H1 (cell line): ENCODE results near the gene DYNC1H1. TPM values are rescaled to one million over a fixed set of nuclear protein-coding genes. Genes with fewer than 3 reads are reported as not detected.

ENCODE experiments used
- CTCF ChIA-PET: fragments of 300-600 bp; sonication (Branson Sonifier 250); formaldehyde crosslinking; loops from one replicate; lab custom pipeline; 2021; ENCODE audit not compliant: partially characterized antibody; lab: Charles Lee
- POLR2A ChIA-PET: fragments of 300-600 bp; sonication (Branson Sonifier 250); formaldehyde crosslinking; loops from one replicate; lab custom pipeline; 2021; ENCODE audit warnings: inconsistent platforms; ENCODE audit not compliant: partially characterized antibody; lab: Charles Lee
- DNase-seq, 2 experiments: peaks; one replicate each; pipeline versions ENCODE4 v3.0.0 to v3.0.0-alpha.2; 2010 to 2022; ENCODE audit warnings: low spot score in 2 of 2, low read depth in 1 of 2, mixed read lengths in 1 of 2
- FAIRE-seq: peaks from 2 replicates; lab custom pipeline; 2011; peaks lifted over from hg19 to GRCh38; lab: Jason Lieb, UNC
- H2AFZ ChIP-seq: 2 replicates; pipeline ENCODE4 v1.8.1; 2012; ENCODE audit warnings: low read length, inconsistent platforms
- H2AK5ac ChIP-seq: 2 replicates; pipeline ENCODE4 v1.6.1; 2013; ENCODE audit warnings: low read depth, low read length
- H2BK120ac ChIP-seq: replicated peaks from 2 replicates; pipeline ENCODE3; 2013; ENCODE audit warnings: low read depth, low read length, inconsistent platforms
- H2BK12ac ChIP-seq: 2 replicates; pipeline ENCODE4 v1.6.1; 2013; ENCODE audit warnings: low read depth, low read length
- H2BK15ac ChIP-seq: 2 replicates; pipeline ENCODE4 v1.6.1; 2013; ENCODE audit warnings: low read length
- H2BK20ac ChIP-seq: 2 replicates; pipeline ENCODE4 v1.6.1; 2013; ENCODE audit warnings: low read length
- H2BK5ac ChIP-seq: 2 replicates; pipeline ENCODE4 v1.6.1; 2013; ENCODE audit warnings: low read depth, low read length
- H3K14ac ChIP-seq: 2 replicates; pipeline ENCODE4 v1.6.1; 2013; ENCODE audit warnings: inconsistent platforms; ENCODE audit not compliant: insufficient read length
- H3K18ac ChIP-seq: 2 replicates; pipeline ENCODE4 v1.6.1; 2013; ENCODE audit warnings: low read length; ENCODE audit errors: extremely low read depth
- H3K23ac ChIP-seq: 2 replicates; pipeline ENCODE4 v1.6.1; 2013; ENCODE audit warnings: inconsistent platforms; ENCODE audit not compliant: insufficient read length
- H3K23me2 ChIP-seq: 2 replicates; pipeline ENCODE4 v1.6.1; 2013; ENCODE audit warnings: low read depth, low read length
- H3K27ac ChIP-seq: 2 replicates; pipeline ENCODE4 v1.6.1; 2011; ENCODE audit warnings: low read depth, low read length, inconsistent platforms
- H3K27me3 ChIP-seq, 4 experiments: replicated peaks in 1 of 4; 1 replicate in 1 of 4; 2 replicates in 3 of 4; pipeline versions ENCODE4 v1.6.1 to v1.8.1; 2011 to 2013; ENCODE audit warnings: low read length in 3 of 4, mild to moderate bottlenecking in 3 of 4, inconsistent platforms in 2 of 4, mixed read lengths in 2 of 4, moderate library complexity in 1 of 4; ENCODE audit not compliant: control insufficient read depth in 3 of 4, insufficient read depth in 3 of 4; ENCODE audit errors: extremely low read depth in 1 of 4
- H3K36me3 ChIP-seq, 4 experiments: 2 replicates each; pipeline versions ENCODE4 v1.6.1 to v1.8.1; 2011 to 2013; ENCODE audit warnings: mild to moderate bottlenecking in 4 of 4, low read length in 3 of 4, moderate library complexity in 2 of 4, control low read depth in 1 of 4, inconsistent platforms in 1 of 4; ENCODE audit not compliant: insufficient read depth in 4 of 4, control insufficient read depth in 2 of 4
- H3K4ac ChIP-seq: replicated peaks from 2 replicates; pipeline ENCODE3; 2013; ENCODE audit warnings: low read length, low read depth, mixed read lengths, inconsistent platforms; ENCODE audit not compliant: insufficient read length
- H3K4me1 ChIP-seq, 4 experiments: replicated peaks in 1 of 4; 1 replicate in 1 of 4; 2 replicates in 3 of 4; pipeline versions ENCODE4 v1.6.1 to v1.8.1; 2011 to 2013; ENCODE audit warnings: low read length in 3 of 4, inconsistent platforms in 2 of 4, mixed read lengths in 1 of 4; ENCODE audit not compliant: insufficient read depth in 4 of 4, control insufficient read depth in 3 of 4
- H3K4me2 ChIP-seq, 2 experiments: 2 replicates each; pipeline versions ENCODE4 v1.6.1 to v1.8.1; 2011 to 2013; ENCODE audit warnings: low read depth in 2 of 2, low read length in 2 of 2, control low read depth in 1 of 2, inconsistent platforms in 1 of 2, mild to moderate bottlenecking in 1 of 2; ENCODE audit not compliant: insufficient read depth in 1 of 2
- H3K4me3 ChIP-seq, 4 experiments: fragments of 200-600, 300-600 bp in 1 of 4; sonication (generic), shearing (Covaris generic), sonication (Bioruptor Twin) in 1 of 4; 2 replicates each; pipeline versions ENCODE4 v1.5.1 to v1.8.1; 2011 to 2016; ENCODE audit warnings: low read length in 4 of 4, low read depth in 3 of 4, control low read depth in 2 of 4, inconsistent platforms in 2 of 4, mild to moderate bottlenecking in 2 of 4, mixed read lengths in 1 of 4, moderate library complexity in 1 of 4; ENCODE audit not compliant: insufficient read depth in 2 of 4; ENCODE audit errors: extremely low read depth in 1 of 4
- H3K56ac ChIP-seq: replicated peaks from 2 replicates; pipeline ENCODE3; 2013; ENCODE audit warnings: low read depth, mild to moderate bottlenecking, mixed read lengths, low read length, inconsistent platforms; ENCODE audit not compliant: insufficient read length
- H3K79me1 ChIP-seq: 2 replicates; pipeline ENCODE4 v1.6.1; 2013; ENCODE audit warnings: low read depth, low read length, control low read depth
- H3K79me2 ChIP-seq, 2 experiments: 2 replicates each; pipeline versions ENCODE4 v1.6.1 to v1.8.1; 2012 to 2013; ENCODE audit warnings: low read length in 2 of 2, mild to moderate bottlenecking in 2 of 2, inconsistent platforms in 1 of 2; ENCODE audit not compliant: insufficient read depth in 2 of 2, control insufficient read depth in 1 of 2
- H3K9ac ChIP-seq, 4 experiments: replicated peaks in 1 of 4; 1 replicate in 1 of 4; 2 replicates in 3 of 4; pipeline versions ENCODE4 v1.6.1 to v1.8.1; 2011 to 2013; ENCODE audit warnings: low read depth in 3 of 4, low read length in 3 of 4, control low read depth in 2 of 4, mild to moderate bottlenecking in 2 of 4, moderate library complexity in 2 of 4, inconsistent platforms in 1 of 4; ENCODE audit errors: extremely low read depth in 1 of 4
- H3K9me3 ChIP-seq, 2 experiments: 2 replicates each; pipeline versions ENCODE4 v1.6.1 to v1.8.1; 2012 to 2013; ENCODE audit warnings: mild to moderate bottlenecking in 2 of 2, moderate library complexity in 2 of 2, control low read depth in 1 of 2, inconsistent platforms in 1 of 2, low read depth in 1 of 2, low read length in 1 of 2, mixed read lengths in 1 of 2; ENCODE audit not compliant: insufficient read depth in 2 of 2
- H4K20me1 ChIP-seq, 2 experiments: replicated peaks in 1 of 2; 2 replicates each; pipeline versions ENCODE3 to v1.8.1; 2011 to 2013; ENCODE audit warnings: inconsistent platforms in 2 of 2, low read length in 2 of 2, mild to moderate bottlenecking in 1 of 2; ENCODE audit not compliant: insufficient read depth in 2 of 2, control insufficient read depth in 1 of 2
- H4K5ac ChIP-seq: 2 replicates; pipeline ENCODE4 v1.6.1; 2013; ENCODE audit warnings: low read length, low read depth, mixed read lengths, inconsistent platforms; ENCODE audit not compliant: insufficient read length
- H4K8ac ChIP-seq: 2 replicates; pipeline ENCODE4 v1.8.0; 2013; ENCODE audit warnings: mild to moderate bottlenecking, moderate library complexity, low read length, inconsistent platforms; ENCODE audit not compliant: insufficient read depth; ENCODE audit errors: extremely low read depth
- H4K91ac ChIP-seq: replicated peaks from 2 replicates; pipeline ENCODE3; 2013; ENCODE audit warnings: low read length, mixed read lengths, inconsistent platforms; ENCODE audit not compliant: insufficient read length
- CBX8 ChIP-seq: fragments of 300-800, 300-1000 bp; sonication (generic); IDR thresholded peaks from 2 replicates; pipeline ENCODE4 v1.7.1; 2016; ENCODE audit warnings: low read depth, low read length, borderline replicate concordance
- CEBPB ChIP-seq: IDR thresholded peaks from 2 replicates; pipeline ENCODE4 v1.6.1; 2012; ENCODE audit warnings: low read depth, low read length
- E2F6 ChIP-seq: IDR thresholded peaks from 2 replicates; pipeline ENCODE4 v1.6.1; 2012; ENCODE audit warnings: inconsistent platforms
- GABPA ChIP-seq: IDR thresholded peaks from 2 replicates; pipeline ENCODE4 v1.6.1; 2011; ENCODE audit warnings: mild to moderate bottlenecking, low read length, moderate library complexity, borderline replicate concordance; ENCODE audit not compliant: insufficient read depth
- KDM5A ChIP-seq: fragments of 200-600 bp; IDR thresholded peaks from 2 replicates; pipeline ENCODE4 v1.7.1; 2012; ENCODE audit warnings: mild to moderate bottlenecking, low read length, inconsistent platforms, mixed read lengths
- MAFK ChIP-seq: IDR thresholded peaks from 2 replicates; pipeline ENCODE4 v1.6.1; 2012; ENCODE audit warnings: low read depth, mild to moderate bottlenecking, improper control_type of control experiment, low read length
- PHF8 ChIP-seq: fragments of 200-600 bp; sonication (generic); conservative IDR thresholded peaks from 2 replicates; pipeline ENCODE4 v1.7.1; 2012; ENCODE audit warnings: low read depth, mild to moderate bottlenecking, inconsistent platforms, low read length, moderate library complexity
- RBBP5 ChIP-seq: IDR thresholded peaks from 2 replicates; pipeline ENCODE4 v1.7.1; 2012; ENCODE audit warnings: low read depth, mild to moderate bottlenecking, inconsistent platforms, low read length, moderate library complexity, borderline replicate concordance
- SP4 ChIP-seq: IDR thresholded peaks from 2 replicates; pipeline ENCODE4 v1.6.1; 2012; ENCODE audit warnings: low read length, inconsistent platforms
- WGBS, 2 experiments: shearing (Covaris generic) in 1 of 2; methylation state at CpG; one replicate each; pipeline versions ENCODE4 v1.1.6 to v1.1.7; 2013 to 2015; ENCODE audit warnings: low lambda C conversion rate in 2 of 2, mixed read lengths in 2 of 2, inconsistent platforms in 1 of 2, low coverage in 1 of 2, missing lambda C conversion rate in 1 of 2; ENCODE audit not compliant: insufficient replicate concordance in 2 of 2, insufficient coverage in 1 of 2, insufficient read length in 1 of 2; ENCODE audit errors: extremely low coverage in 1 of 2, missing lambda C conversion rate in 1 of 2; 5-methylcytosine and 5-hydroxymethylcytosine counted together
- polyA plus RNA-seq, 7 experiments: library from polyadenylated mRNA; depleted of rRNA in 3 of 7; stranded (reverse) in 5 of 7; unstranded in 2 of 7; fragments of >200 nt in 5 of 7; fragments of 200-250 nt in 2 of 7; gene quantifications; 1 replicate in 5 of 7; 2 replicates in 1 of 7; 4 replicates in 1 of 7; pipeline versions ENCODE4 v1.2.1 to v1.2.3, GENCODE V29; 2011 to 2013; ENCODE audit warnings: missing spikeins in 2 of 7, mixed read lengths in 2 of 7
- total RNA-seq: library from RNA; stranded (reverse); fragmentation: NEBNext Ultra II Directional; extraction: Animal tissue kit (Norgen Biotek cat#: 25700); gene quantifications from 2 replicates; pipeline ENCODE4 v1.2.1, GENCODE V29; 2021

Gene DYNC1H1
- total and polyA plus RNA-seq, 2 of the 8 experiments (the other 6 are each of a cell fraction or from before 2014, with no cell fraction given) = 238 to 387 TPM

GRCh38 chr14:102019006-102019540, 54.7 kb downstream of the DYNC1H1 start:
- no peak for DNase-seq
- H2BK120ac ChIP-seq = no peak overlapping the region
- no peak overlapping the region for H2AK5ac ChIP-seq
- no peak overlapping the region for H3K9ac ChIP-seq
- 96% methylated on average over 9 of the region's 9 CpGs; no CpG with 5 or more reads in 1 of the 2 experiments for WGBS, 2 experiments
- H3K9me3 ChIP-seq = no peaks in the 10 kb centered on the region
- H3K79me1 ChIP-seq = no peaks in the 10 kb centered on the region
- no peaks in the 10 kb centered on the region for H3K23me2 ChIP-seq
- no peak overlapping the region for H2AFZ ChIP-seq
- H2BK15ac ChIP-seq = no peak overlapping the region
- H3K56ac ChIP-seq = no peak overlapping the region
- no peak overlapping the region for H4K8ac ChIP-seq
- H3K36me3 ChIP-seq = peaks cover 45 to 92% (median 73%) of the 10 kb centered on the region in 4 experiments
- no peak overlapping the region for H4K5ac ChIP-seq
- H3K27me3 ChIP-seq = no peaks in the 10 kb centered on the region
- H4K20me1 ChIP-seq = peaks cover 4% of the 10 kb centered on the region in 2 experiments
- TF ChIP-seq SP4 = no peak
- TF ChIP-seq PHF8 = no peak
- TF ChIP-seq KDM5A = no peak
- no peak for TF ChIP-seq E2F6
- no peak for TF ChIP-seq CEBPB
- no peak for TF ChIP-seq CBX8
- no peak for TF ChIP-seq MAFK
- no peak for TF ChIP-seq GABPA
- no peak for TF ChIP-seq RBBP5
- no peak for FAIRE-seq
- H3K4me2 ChIP-seq = no peak overlapping the region
- no peak overlapping the region for H3K14ac ChIP-seq
- H3K79me2 ChIP-seq = no peaks in the 10 kb centered on the region
- H2BK20ac ChIP-seq = no peak overlapping the region
- CTCF ChIA-PET = interaction anchor here (1.1 to 1.6 kb wide), 4 partner anchors 11 to 141 kb away, joined by 3 to 4 read pairs (median 4); no protein-coding TSS in a partner anchor
- H4K91ac ChIP-seq = no peak overlapping the region
- no peak overlapping the region for H3K27ac ChIP-seq
- H2BK12ac ChIP-seq = no peak overlapping the region
- H3K23ac ChIP-seq = no peak overlapping the region
- no peak overlapping the region for H3K18ac ChIP-seq
- no peak overlapping the region for H3K4me3 ChIP-seq
- H2BK5ac ChIP-seq = no peak overlapping the region
- no peak overlapping the region for H3K4ac ChIP-seq
- POLR2A ChIA-PET = interaction anchor here (0.8 kb wide), 1 partner anchor 42 kb away, joined by 3 read pairs; no protein-coding TSS in a partner anchor
- no peaks in the 10 kb centered on the region for H3K4me1 ChIP-seq
